Mammary epithelial cell (primary cell): ENCODE data around the gene PCDHA8.

ENCODE experiments used
- CTCF ChIP-seq, 2 donors: IDR thresholded peaks in 1 of 2; conservative IDR thresholded peaks in 1 of 2; 2 replicates each; pipeline ENCODE4 v1.5.1; 2011 to 2012; ENCODE audit warnings: inconsistent platforms in 2 of 2, low read length in 2 of 2, mild to moderate bottlenecking in 2 of 2, control low read depth in 1 of 2, low read depth in 1 of 2; ENCODE audit not compliant: insufficient read depth in 1 of 2; ENCODE audit errors: extremely low read depth in 1 of 2
- EZH2 ChIP-seq: IDR thresholded peaks from 2 replicates; pipeline ENCODE4 v1.6.1; 2012; ENCODE audit warnings: low read length, inconsistent platforms, borderline replicate concordance

GRCh38 chr5:140821375-140822280 is 19.4 kb upstream of the PCDHA8 start, which contains the start of gene PCDHA5:
- TF ChIP-seq CTCF (conservative IDR thresholded peaks at IDR 0.05 in 1 of 2, IDR thresholded peaks at IDR 0.05 in 1 of 2; ENCODE audit: extremely low read depth in 1 of 2, insufficient read depth in 1 of 2, low read depth in 1 of 2, low read length in 2 of 2) = peak; percentile 43 to 55
- no peak for TF ChIP-seq EZH2
